Thoracic aorta (tissue), 2 donors: ENCODE measurements around the gene PLAAT2. TPM values are rescaled to one million over a fixed set of nuclear protein-coding genes. Genes with fewer than 3 reads are reported as not detected.
"Not testable (repeated sequence)": the region's sequence is repeated elsewhere in the genome, so short reads cannot be mapped to it uniquely, and the experiment has no call there.

ENCODE experiments used
- ATAC-seq: fragments of 150-250 bp; one replicate; pipeline ENCODE4 v1.8.0; 2017; ENCODE audit warnings: low read depth; ENCODE audit not compliant: insufficient number of reproducible peaks, low FRiP score
- DNase-seq: peaks from one replicate; pipeline ENCODE4 v3.0.0-alpha.2; 2020; ENCODE audit warnings: low spot score
- H3K27ac ChIP-seq, 2 donors: fragments of 200-600 bp; sonication (generic); 1 replicate in 1 of 2; 2 replicates in 1 of 2; pipeline ENCODE4 v1.5.1; 2016; ENCODE audit warnings: mild to moderate bottlenecking in 2 of 2, moderate library complexity in 2 of 2
- H3K27me3 ChIP-seq: fragments of 200-600 bp; sonication (generic); replicated peaks from 2 replicates; pipeline ENCODE4 v1.6.0; 2016; ENCODE audit warnings: mild to moderate bottlenecking; ENCODE audit not compliant: insufficient read depth
- H3K36me3 ChIP-seq: fragments of 200-600 bp; sonication (generic); one replicate; pipeline ENCODE4 v1.5.1; 2016
- H3K4me1 ChIP-seq, 2 donors: fragments of 200-600 bp; sonication (generic); 1 replicate in 1 of 2; 2 replicates in 1 of 2; pipeline versions ENCODE4 v1.5.1 to v1.6.0; 2016; ENCODE audit warnings: low read depth in 2 of 2, mild to moderate bottlenecking in 1 of 2; ENCODE audit not compliant: control insufficient read depth in 1 of 2
- H3K4me3 ChIP-seq: fragments of 200-600 bp; sonication (generic); 2 replicates; pipeline ENCODE4 v1.5.1; 2016; ENCODE audit warnings: mild to moderate bottlenecking
- H3K9me3 ChIP-seq: fragments of 200-600 bp; sonication (generic); 2 replicates; pipeline ENCODE4 v1.5.1; 2016
- total RNA-seq, 2 donors: library from RNA; depleted of rRNA; stranded (reverse); fragments of >200 nt; gene quantifications; one replicate each; pipeline versions ENCODE4 v1.1.0 to v1.2.3, GENCODE V29; 2016
- TF ChIP-seq, protein P1 (sequence below): fragments of 200-600 bp; sonication (generic); IDR thresholded peaks from one replicate; pipeline ENCODE4 v1.5.1; 2019; ENCODE audit warnings: antibody characterized with exemption

PLAAT2 gene
- total RNA-seq, 2 donors from 2014 or later: not detected

GRCh38 chr11:63551091-63551888, 11.9 kb downstream of the PLAAT2 start:
- no peaks in the 10 kb centered on the region for H3K27me3 ChIP-seq
- no peaks in the 10 kb centered on the region for H3K36me3 ChIP-seq
- no peaks in the 10 kb centered on the region for H3K9me3 ChIP-seq
- no peak overlapping the region for H3K27ac ChIP-seq
- no peaks in the 10 kb centered on the region for H3K4me1 ChIP-seq
- TF ChIP-seq, protein P1, sequence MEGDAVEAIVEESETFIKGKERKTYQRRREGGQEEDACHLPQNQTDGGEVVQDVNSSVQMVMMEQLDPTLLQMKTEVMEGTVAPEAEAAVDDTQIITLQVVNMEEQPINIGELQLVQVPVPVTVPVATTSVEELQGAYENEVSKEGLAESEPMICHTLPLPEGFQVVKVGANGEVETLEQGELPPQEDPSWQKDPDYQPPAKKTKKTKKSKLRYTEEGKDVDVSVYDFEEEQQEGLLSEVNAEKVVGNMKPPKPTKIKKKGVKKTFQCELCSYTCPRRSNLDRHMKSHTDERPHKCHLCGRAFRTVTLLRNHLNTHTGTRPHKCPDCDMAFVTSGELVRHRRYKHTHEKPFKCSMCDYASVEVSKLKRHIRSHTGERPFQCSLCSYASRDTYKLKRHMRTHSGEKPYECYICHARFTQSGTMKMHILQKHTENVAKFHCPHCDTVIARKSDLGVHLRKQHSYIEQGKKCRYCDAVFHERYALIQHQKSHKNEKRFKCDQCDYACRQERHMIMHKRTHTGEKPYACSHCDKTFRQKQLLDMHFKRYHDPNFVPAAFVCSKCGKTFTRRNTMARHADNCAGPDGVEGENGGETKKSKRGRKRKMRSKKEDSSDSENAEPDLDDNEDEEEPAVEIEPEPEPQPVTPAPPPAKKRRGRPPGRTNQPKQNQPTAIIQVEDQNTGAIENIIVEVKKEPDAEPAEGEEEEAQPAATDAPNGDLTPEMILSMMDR: no peak
- DNase-seq (no peak), ATAC-seq (no peak)
- H3K4me3 ChIP-seq: no peak overlapping the region

DNA sequence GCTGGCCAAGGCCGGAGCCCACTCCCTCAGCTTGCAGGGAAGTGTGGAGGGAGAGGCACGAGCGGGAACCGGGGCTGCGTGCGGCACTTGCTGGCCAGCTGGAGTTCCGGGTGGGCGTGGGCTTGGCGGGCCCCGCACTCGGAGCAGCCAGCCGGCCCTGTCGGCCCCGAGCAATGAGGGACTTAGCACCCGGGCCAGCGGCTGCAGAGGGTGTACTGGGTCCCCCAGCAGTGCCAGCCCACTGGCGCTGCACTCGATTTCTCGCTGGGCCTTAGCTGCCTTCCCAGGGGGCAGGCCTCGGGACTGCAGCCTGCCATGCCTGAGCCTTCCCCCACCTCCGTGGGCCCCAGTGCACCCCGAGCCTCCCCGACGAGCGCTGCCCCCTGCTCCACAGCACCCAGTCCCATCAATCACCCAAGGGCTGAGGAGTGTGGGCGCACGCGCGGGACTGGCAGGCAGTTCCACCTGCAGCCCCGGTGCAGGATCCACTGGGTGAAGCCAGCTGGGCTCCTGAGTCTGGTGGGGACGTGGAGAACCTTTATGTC, 13.0 kb downstream of the PLAAT2 start:
- not testable (repeated sequence) for H3K36me3 ChIP-seq, DNase-seq, H3K27me3 ChIP-seq, H3K4me1 ChIP-seq, H3K4me3 ChIP-seq, H3K27ac ChIP-seq, H3K9me3 ChIP-seq, ATAC-seq

GRCh38 chr11:63549411-63549810, 13.8 kb downstream of the PLAAT2 start:
- no peak for ATAC-seq
- H3K36me3 ChIP-seq: no peaks in the 10 kb centered on the region
- H3K9me3 ChIP-seq: no peaks in the 10 kb centered on the region
- H3K27me3 ChIP-seq: no peaks in the 10 kb centered on the region
- no peak overlapping the region for H3K27ac ChIP-seq
- no peak overlapping the region for H3K4me3 ChIP-seq
- H3K4me1 ChIP-seq: no peaks in the 10 kb centered on the region
- DNase-seq: no peak
- TF ChIP-seq, protein P1: no peak

DNA sequence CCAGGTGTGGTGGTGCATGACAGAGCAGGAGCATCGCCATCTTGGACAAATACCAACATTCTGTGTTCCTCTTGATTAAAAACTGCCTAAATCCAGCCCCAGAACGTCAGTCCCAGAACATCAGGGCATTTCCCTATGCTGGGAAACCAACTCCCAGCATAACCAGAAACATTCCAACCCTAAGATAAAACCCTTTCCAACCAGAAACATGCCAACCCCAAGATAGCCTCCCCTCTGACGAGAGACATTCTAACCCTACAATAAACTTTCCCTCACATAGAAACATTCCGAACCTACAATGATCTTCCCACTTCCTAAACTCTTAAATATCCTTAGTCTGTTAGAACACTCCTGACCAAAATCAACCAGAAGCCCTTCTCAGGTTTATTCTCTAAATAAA, 15.0 kb downstream of the PLAAT2 start:
- Histone ChIP-seq H3K4me1 (no peaks in the 10 kb centered on the region), H3K9me3 (no peaks in the 10 kb centered on the region), H3K36me3 (no peaks in the 10 kb centered on the region), H3K4me3 (no peak overlapping the region), H3K27ac (no peak overlapping the region), H3K27me3 (no peaks in the 10 kb centered on the region)
- no peak for DNase-seq
- TF ChIP-seq, protein P1: no peak
- no peak for ATAC-seq

DNA sequence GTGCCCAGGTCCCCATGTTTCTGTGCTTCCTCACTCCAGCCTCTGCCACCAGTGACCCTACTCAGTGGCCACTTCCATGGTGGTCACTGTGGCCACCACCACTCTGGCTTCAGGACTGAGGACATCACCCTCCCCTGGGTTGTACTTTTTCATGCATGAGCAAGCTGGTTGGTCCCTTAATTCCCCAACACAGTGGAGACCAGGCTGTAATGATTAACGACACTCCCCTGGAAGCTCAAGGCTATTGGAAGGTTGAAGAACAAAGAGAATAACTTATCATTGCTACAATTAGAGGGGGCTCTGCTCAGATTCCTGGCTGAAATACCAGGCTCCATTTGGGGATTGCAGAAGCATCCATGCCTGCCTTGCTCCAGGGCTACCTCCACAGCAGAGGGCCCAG, 16.1 kb downstream of the PLAAT2 start:
- TF ChIP-seq, protein P1: no peak
- Histone ChIP-seq H3K4me3 (no peak overlapping the region), H3K4me1 (no peaks in the 10 kb centered on the region), H3K9me3 (no peaks in the 10 kb centered on the region), H3K36me3 (no peaks in the 10 kb centered on the region), H3K27me3 (no peaks in the 10 kb centered on the region), H3K27ac (no peak overlapping the region)
- DNase-seq: no peak
- no peak for ATAC-seq
